GM03348 (cell line): ENCODE measurements around the gene AMBRA1.

Source experiments
- DNase-seq: peaks from one replicate; pipeline ENCODE4 v3.0.0; 2012; ENCODE audit warnings: low spot score

The AMBRA1 gene

GRCh38 chr11:46347637-46348311 is 246.0 kb downstream of the AMBRA1 start:
- peak; percentile 49 for DNase-seq

GRCh38 chr11:46346886-46347636 is 246.8 kb downstream of the AMBRA1 start, which contains the start of gene DGKZ:
Gene DGKZ (plus strand): TSS chr11:46347463. CDS start chr11:46347660, 197 bp downstream.
- DNase-seq, result peak; percentile 98
